GM18951 (cell line): ENCODE measurements around the gene LDLRAD3.

Experiments
- POLR2A ChIP-seq: IDR thresholded peaks from 4 replicates; pipeline ENCODE4 v1.6.1; 2011; ENCODE audit warnings: mild to moderate bottlenecking; ENCODE audit not compliant: insufficient read length, insufficient read depth; ENCODE audit errors: extremely low read depth
- in situ Hi-C: fragments of 300-500 bp; cut with MboI; formaldehyde crosslinking; loops from one replicate; pipeline ENCODE4 v1.12.0; 2022; ENCODE audit warnings: low sequenced_read_pairs, mixed read lengths, inconsistent platforms; ENCODE audit not compliant: unreplicated experiment

LDLRAD3 gene

GRCh38 chr11:36227044-36227443 lies 283.2 kb downstream of the LDLRAD3 start:
- TF ChIP-seq POLR2A, result no peak
- in situ Hi-C loops, result no loop called here

GRCh38 chr11:36228689-36229088 lies 284.8 kb downstream of the LDLRAD3 start:
- in situ Hi-C loops, result no loop called here
- no peak for TF ChIP-seq POLR2A

GRCh38 chr11:36229091-36229705 lies 285.3 kb downstream of the LDLRAD3 start:
- TF ChIP-seq POLR2A, result no peak
- in situ Hi-C loops, result no loop called here

GRCh38 chr11:36230779-36231699 lies 287.2 kb downstream of the LDLRAD3 start:
- TF ChIP-seq POLR2A, result no peak

GRCh38 chr11:36233204-36233603 lies 289.3 kb downstream of the LDLRAD3 start:
- TF ChIP-seq POLR2A, result no peak
- in situ Hi-C loops, result no loop called here

More at GRCh38 chr11:36230779-36231699, 287.2 kb downstream of the LDLRAD3 start:
- in situ Hi-C loops, result no loop called here

- TF ChIP-seq POLR2A, result no peak
- in situ Hi-C loops, result no loop called here
Measured at GRCh38 chr11:36234825-36235224, 291.0 kb downstream of the LDLRAD3 start.

- no peak for TF ChIP-seq POLR2A
- in situ Hi-C loops, result no loop called here
Measured at GRCh38 chr11:36235750-36236149, 291.9 kb downstream of the LDLRAD3 start.

- no peak for TF ChIP-seq POLR2A
- in situ Hi-C loops, result no loop called here
Measured at GRCh38 chr11:36237391-36237790, 293.5 kb downstream of the LDLRAD3 start.

GRCh38 chr11:36238036-36238631 lies 294.3 kb downstream of the LDLRAD3 start:
- in situ Hi-C loops, result no loop called here
- no peak for TF ChIP-seq POLR2A

- in situ Hi-C loops, result no loop called here
- TF ChIP-seq POLR2A, result no peak
Measured at GRCh38 chr11:36238881-36239280, 295.0 kb downstream of the LDLRAD3 start.

GRCh38 chr11:36239636-36240035 lies 295.8 kb downstream of the LDLRAD3 start:
- in situ Hi-C loops, result no loop called here
- TF ChIP-seq POLR2A, result no peak

GRCh38 chr11:36240173-36240572 lies 296.3 kb downstream of the LDLRAD3 start:
- TF ChIP-seq POLR2A, result no peak
- in situ Hi-C loops, result no loop called here

- in situ Hi-C loops, result no loop called here
- TF ChIP-seq POLR2A, result no peak
Measured at GRCh38 chr11:36240801-36241200, 296.9 kb downstream of the LDLRAD3 start.
